HPDE6-E6E7 (cell line): Measurements from ENCODE around the gene MVK.

ENCODE experiments used
- DNase-seq: peaks from one replicate; pipeline ENCODE4 v3.0.0; 2011; ENCODE audit warnings: missing footprints; ENCODE audit errors: extremely low spot score

The MVK gene

DNA sequence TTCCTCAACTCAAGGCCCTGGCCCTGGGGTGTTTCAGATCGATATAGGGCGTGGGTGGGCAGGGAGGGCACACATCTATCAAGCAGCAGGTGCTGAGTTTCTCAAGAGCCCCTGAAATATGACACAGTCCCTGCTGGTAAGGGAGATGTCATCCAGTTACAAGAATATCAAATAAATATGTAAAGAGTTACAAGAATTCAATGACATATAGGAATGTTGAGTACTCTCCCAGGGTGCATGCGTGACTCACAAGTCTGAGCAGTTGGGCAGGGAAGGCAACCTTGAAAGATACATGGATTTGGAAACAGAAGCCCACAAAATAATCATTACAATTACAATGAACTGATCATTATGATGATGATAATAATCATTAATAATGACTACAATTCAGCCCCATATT lies 35.2 kb downstream of the MVK start:
- DNase-seq: no peak

GRCh38 chr12:109609342-109609741 lies 35.7 kb downstream of the MVK start:
- no peak for DNase-seq

DNA sequence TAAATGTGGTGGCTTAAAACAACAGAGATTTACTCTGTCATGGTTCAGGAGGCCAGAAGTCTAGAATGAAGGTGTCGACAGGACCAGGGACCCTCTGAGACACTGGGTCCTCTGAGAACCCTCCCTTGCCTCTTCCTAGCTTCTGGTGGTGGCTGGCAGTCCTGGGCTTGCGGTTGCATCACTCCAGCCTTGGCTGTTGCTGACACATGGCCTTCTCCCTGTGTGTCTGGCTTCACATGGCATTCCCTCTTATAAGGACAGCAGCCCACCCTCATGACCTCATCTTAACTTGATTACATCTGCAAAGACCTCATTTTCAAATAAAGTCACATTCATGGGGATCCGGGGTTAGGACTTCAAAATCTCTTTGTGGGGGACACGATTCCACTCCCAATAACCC lies 36.9 kb downstream of the MVK start:
- no peak for DNase-seq

DNA sequence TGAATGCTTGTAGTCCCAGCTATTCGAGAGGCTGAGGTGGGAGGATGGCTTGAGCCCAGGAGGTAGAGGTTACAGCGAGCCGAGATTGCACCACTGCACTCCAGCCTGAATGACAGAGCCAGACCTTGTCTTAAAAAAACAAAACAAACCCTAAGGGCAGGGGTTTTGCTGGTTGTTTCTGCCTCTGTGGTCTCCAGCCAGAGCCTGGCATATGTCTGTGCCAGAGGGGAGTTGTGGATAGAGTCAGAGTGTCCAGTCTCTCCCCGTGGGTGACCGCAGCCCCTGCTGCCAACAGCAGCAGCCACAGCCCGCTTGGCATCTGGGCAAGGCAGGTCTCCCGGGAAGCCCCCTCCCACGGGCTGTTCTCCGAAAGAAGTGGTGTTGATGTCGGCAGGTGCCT lies 37.6 kb downstream of the MVK start:
- DNase-seq: no peak

- no peak for DNase-seq
Measured at GRCh38 chr12:109612003-109612402, 38.4 kb downstream of the MVK start.

- no peak for DNase-seq
Measured at GRCh38 chr12:109612975-109613502, 39.4 kb downstream of the MVK start.

DNA sequence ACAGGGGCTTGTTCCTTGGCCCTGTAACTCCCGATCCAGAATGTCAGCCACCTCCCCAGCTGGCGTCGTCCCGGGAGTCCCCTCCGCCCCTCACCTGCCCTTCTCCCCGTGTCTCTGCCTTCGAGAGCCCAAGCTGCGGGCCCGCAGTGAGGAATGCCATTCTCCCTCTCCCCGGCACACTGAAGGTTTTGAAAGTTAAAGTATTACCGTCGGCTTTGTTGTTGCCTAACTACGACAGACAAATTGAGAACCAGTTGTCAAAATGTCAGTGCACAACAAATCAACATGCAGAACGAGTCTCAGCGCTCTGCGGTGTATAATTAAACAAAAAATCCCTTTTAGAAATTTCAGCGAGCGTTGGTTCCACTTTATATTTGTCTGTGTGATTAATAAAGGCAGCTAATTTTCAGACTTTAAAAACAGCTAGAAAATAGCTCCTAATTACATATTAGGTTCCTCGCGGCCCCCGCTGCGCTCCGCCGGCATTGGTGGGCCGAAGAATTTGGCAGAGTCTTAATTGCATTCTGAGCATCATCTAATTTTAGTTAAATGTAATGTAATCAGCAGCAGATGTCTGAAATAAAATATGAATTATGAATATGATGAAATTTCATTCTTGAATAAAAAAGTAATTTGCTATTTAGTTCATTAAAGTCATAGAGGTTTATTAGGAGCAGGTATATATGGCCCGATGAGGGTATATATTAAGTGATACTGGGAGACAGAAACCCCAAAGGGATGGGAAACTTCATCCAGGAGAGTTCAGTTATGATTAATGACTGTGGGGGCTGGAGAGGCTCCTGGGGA lies 40.3 kb downstream of the MVK start:
- DNase-seq: no peak

- no peak for DNase-seq
Measured at GRCh38 chr12:109615556-109616229, 42.1 kb downstream of the MVK start.

DNA sequence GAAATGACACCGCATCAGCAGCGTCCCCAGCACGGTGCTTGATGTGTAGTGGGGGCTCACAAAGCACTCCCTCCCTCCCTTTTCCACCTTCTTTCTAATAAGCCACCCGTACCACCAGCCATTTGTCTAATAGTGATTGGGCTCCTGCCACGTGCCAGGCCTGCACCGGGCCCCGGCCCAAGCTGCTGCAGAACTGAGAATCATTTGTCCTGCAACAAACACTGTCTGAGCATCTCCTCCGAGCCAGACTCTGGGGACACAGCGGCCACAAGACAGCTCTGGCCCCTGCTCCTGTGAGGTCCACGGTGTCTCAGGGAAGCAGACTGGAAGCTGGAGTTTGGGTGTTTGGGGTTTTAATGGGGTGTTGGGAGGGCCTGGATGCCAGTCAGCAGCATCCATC lies 43.9 kb downstream of the MVK start:
- DNase-seq: no peak

- DNase-seq: no peak
Measured at GRCh38 chr12:109618082-109618481, 44.5 kb downstream of the MVK start.

GRCh38 chr12:109619002-109619604 lies 45.5 kb downstream of the MVK start:
- DNase-seq: no peak

DNA sequence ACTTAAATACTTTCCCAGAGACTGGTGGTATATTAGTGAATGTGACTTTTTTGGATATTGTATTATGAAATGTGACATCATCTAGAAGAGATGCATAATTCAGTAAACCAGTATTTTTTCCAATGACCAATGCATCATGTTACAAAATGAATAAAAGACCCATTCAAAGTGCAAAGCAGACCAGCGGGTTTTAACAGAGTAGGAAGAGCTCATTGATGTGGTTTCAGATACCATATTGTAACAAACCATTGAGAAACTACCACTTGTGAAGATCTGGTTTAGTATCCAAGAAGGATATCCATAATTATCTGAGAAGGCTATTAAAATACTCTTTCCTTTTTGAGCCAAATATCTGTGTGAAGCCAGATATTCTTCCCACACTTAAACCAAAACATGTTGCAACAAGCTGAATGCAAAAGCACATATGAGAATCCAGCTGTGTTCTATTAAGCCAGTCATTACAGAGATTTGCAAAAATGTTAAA lies 47.7 kb downstream of the MVK start:
- DNase-seq: no peak

DNA sequence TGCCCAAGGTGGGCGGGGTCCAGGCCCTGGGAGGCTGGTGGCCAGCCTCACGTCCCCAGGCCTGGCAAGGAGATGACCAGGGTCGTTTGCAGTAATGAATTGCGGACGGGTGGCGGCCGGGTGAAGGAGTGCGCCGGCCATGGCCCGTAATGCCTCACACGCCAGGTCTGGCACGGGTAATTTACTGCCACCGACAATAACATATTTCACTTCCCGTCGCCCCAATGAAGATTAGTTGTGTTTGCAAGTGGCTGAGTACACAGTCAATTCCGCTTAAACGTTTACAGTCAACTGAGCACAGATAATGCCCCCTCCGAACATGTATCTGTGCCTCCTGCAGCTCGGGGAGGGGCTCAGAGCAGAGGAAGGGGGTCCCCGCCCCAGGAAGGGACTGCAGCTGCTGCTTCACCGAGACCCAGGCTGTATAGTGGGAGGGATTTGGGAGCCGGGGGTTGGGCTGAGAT lies 48.3 kb downstream of the MVK start:
- no peak for DNase-seq

DNA sequence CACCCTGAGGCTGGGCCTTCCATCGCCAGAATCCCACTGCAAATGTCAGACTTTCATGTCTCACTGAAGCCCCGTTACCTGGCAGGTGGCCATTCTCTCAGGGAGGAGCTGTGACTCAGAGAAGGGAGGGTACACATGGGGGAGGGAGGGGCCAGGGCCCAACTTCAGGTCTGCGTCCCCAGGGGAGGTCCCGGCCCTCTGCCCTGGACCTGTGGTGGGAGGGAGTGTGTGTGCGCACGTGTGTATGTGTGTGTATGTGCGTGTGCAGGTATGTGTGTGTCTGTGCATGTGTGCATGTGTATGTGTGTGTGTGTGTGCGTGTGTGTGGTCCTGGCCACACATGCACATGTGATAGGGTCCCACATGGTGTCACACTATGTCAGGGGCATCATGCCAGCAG lies 50.9 kb downstream of the MVK start:
- no peak for DNase-seq

DNA sequence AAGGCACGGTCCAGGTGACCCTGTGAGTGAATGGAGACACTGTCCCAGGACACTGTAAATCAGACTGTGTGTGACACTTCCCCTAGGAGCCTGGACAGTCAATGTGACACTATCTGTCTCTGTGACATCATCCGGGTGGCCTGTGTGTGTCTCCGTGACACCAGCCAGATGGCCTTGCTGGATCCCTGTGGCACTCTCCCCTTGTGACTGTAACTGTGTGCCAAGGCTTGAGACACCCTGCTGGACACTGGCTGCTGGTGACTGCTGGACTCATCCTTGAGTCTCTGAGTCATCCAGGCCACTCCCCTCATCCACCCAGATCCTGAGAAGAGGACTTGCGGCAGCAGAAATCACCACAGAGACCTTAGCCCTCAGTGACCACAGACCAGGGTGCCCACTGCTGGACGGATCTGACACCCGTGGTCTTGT lies 51.6 kb downstream of the MVK start:
- DNase-seq: peak; percentile 46

- no peak for DNase-seq
Measured at GRCh38 chr12:109625749-109626377, 52.3 kb downstream of the MVK start.

DNA sequence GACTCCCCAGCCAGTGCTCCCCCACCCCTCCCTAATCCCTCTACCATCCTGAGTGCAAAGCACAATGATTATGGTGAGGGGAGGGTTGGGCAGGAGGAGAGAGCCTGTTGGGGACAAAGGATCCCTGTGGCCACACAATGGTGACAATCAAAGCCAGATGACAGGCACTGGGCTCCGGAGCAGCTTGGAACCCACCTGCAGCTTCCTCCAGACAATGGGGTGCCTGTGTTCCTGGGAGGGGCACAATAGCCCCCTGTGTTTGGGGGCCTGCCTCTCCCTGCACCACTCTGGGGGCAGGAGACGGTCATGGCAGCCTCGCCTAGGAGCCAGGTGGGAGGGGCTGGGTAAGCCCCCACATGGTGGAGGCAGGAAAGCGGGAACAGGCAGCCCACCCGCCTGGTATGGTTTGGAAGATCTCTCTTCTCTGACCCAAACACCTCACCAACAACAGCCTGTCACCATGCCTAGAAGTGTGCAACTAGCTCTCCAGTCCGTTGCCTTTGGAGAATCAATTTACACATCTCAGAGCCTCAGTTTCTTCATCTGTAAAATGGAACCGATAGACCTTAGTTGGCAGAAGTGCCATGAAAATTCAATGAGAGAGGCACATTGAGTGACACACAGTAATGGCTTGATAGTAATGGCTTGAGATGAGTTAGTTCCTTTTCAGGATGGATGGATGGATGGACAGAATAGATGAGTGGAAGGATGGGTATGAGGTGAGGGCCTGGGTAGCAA lies 53.0 kb downstream of the MVK start:
- no peak for DNase-seq

GRCh38 chr12:109627633-109628032 lies 54.0 kb downstream of the MVK start:
- no peak for DNase-seq

DNA sequence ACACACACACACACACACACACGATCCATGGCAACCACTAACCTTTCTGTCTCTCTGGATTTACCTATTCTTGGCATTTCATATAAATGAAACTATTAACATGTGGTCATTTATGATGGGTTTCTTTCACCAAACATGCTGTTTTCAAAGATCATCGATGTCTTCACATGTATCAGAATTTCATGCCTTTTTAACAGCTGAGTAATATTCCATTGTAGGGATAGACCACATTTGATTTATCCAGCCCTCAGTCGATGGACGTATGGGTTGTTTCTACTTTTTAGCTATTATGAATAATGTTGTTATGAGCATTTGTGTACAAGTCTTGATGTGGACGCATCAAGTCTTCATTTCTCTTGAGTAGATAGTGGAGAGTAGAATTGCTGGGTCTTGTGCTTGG lies 56.5 kb downstream of the MVK start:
- no peak for DNase-seq

GRCh38 chr12:109630815-109631214 lies 57.2 kb downstream of the MVK start:
- no peak for DNase-seq

- DNase-seq: no peak
Measured at GRCh38 chr12:109631302-109631701, 57.7 kb downstream of the MVK start.
